ENCODE results near the gene FBXO30. TPM values are rescaled to one million over a fixed set of nuclear protein-coding genes. Genes with fewer than 3 reads are reported as not detected.

The FBXO30 gene
- total and polyA plus RNA-seq, 8 donors: 1.5 to 5.6 (median 2.7) TPM

- no peaks in the 10 kb centered on the region for H3K27me3 ChIP-seq
- no peak for ATAC-seq
- no peaks in the 10 kb centered on the region for H3K4me1 ChIP-seq
- intact Hi-C loops (cut with DNase I): no loop called here
- no peaks in the 10 kb centered on the region for H3K9me3 ChIP-seq
- no peak for DNase-seq
- FAIRE-seq: no peak
- no peak overlapping the region for H3K4me3 ChIP-seq
- no peak overlapping the region for H3K27ac ChIP-seq
- no peak for TF ChIP-seq CTCF (IDR thresholded peaks at IDR 0.05)
- no peaks in the 10 kb centered on the region for H3K36me3 ChIP-seq
Observed at GRCh38 chr6:145830612-145831011, 16.0 kb upstream of the FBXO30 start.

GRCh38 chr6:145829950-145830349, 15.4 kb upstream of the FBXO30 start:
- TF ChIP-seq CTCF (IDR thresholded peaks at IDR 0.05): no peak
- Histone ChIP-seq H3K4me1 (no peaks in the 10 kb centered on the region), H3K9me3 (no peaks in the 10 kb centered on the region), H3K27ac (no peak overlapping the region), H3K4me3 (no peak overlapping the region), H3K27me3 (no peaks in the 10 kb centered on the region), H3K36me3 (no peaks in the 10 kb centered on the region)
- 66 to 73% methylated on average over 2 of the region's 2 CpGs for WGBS, 2 donors
- ATAC-seq: no peak
- intact Hi-C loops (cut with DNase I): no loop called here
- FAIRE-seq: no peak
- no peak for DNase-seq

- intact Hi-C loops (cut with DNase I): no loop called here
- DNase-seq: no peak
- H3K27me3 ChIP-seq: no peaks in the 10 kb centered on the region
- no peak for ATAC-seq
- 74 to 76% methylated on average over 2 of the region's 2 CpGs for whole genome bisulfite sequencing, 2 donors
- H3K4me1 ChIP-seq: no peaks in the 10 kb centered on the region
- TF ChIP-seq CTCF (IDR thresholded peaks at IDR 0.05): no peak
- no peak overlapping the region for H3K27ac ChIP-seq
- H3K9me3 ChIP-seq: no peaks in the 10 kb centered on the region
- no peaks in the 10 kb centered on the region for H3K36me3 ChIP-seq
- no peak overlapping the region for H3K4me3 ChIP-seq
- no peak for FAIRE-seq
Observed at GRCh38 chr6:145829102-145829501, 14.5 kb upstream of the FBXO30 start.

GRCh38 chr6:145824344-145824743, 9.7 kb upstream of the FBXO30 start:
- no peaks in the 10 kb centered on the region for H3K36me3 ChIP-seq
- no peaks in the 10 kb centered on the region for H3K9me3 ChIP-seq
- no peaks in the 10 kb centered on the region for H3K4me1 ChIP-seq
- no peak overlapping the region for H3K4me3 ChIP-seq
- no peak for DNase-seq
- ATAC-seq: no peak
- intact Hi-C loops (cut with DNase I): no loop called here
- WGBS, 2 donors: 96 to 97% methylated on average over 3 of the region's 3 CpGs
- no peak for FAIRE-seq
- TF ChIP-seq CTCF (IDR thresholded peaks at IDR 0.05): no peak
- H3K27ac ChIP-seq: no peak overlapping the region
- H3K27me3 ChIP-seq: no peaks in the 10 kb centered on the region

GRCh38 chr6:145823328-145823944, 8.8 kb upstream of the FBXO30 start:
- no peaks in the 10 kb centered on the region for H3K27me3 ChIP-seq
- H3K9me3 ChIP-seq: no peaks in the 10 kb centered on the region
- H3K4me3 ChIP-seq: no peak overlapping the region
- H3K4me1 ChIP-seq: no peaks in the 10 kb centered on the region
- 70 to 72% methylated on average over 1 of the region's 1 CpG for WGBS, 2 donors
- H3K27ac ChIP-seq: no peak overlapping the region
- no peak for DNase-seq
- H3K36me3 ChIP-seq: no peaks in the 10 kb centered on the region
- no peak for FAIRE-seq
- no peak for TF ChIP-seq CTCF (IDR thresholded peaks at IDR 0.05)
- no peak for ATAC-seq
- intact Hi-C loops (cut with DNase I): no loop called here
